Activated CD8-positive, alpha-beta memory T cell treated with anti-CD3 and anti-CD28 coated beads for 4 hours (primary cell): Measurements from ENCODE around the gene SLC4A1AP.

Experiments
- DNase-seq, 2 donors: peaks; one replicate each; pipeline ENCODE4 v3.0.0-alpha.2; 2020; ENCODE audit warnings: low read depth in 2 of 2

SLC4A1AP gene

GRCh38 chr2:27720004-27720551 is 56.4 kb downstream of the SLC4A1AP start:
- peak; percentile 13 to 32 for DNase-seq

GRCh38 chr2:27721335-27721734 is 57.6 kb downstream of the SLC4A1AP start:
- no peak for DNase-seq

GRCh38 chr2:27721884-27722485 is 58.3 kb downstream of the SLC4A1AP start:
- no peak for DNase-seq

GRCh38 chr2:27723372-27724144 is 59.9 kb downstream of the SLC4A1AP start:
- DNase-seq = no peak

GRCh38 chr2:27724191-27724590 is 60.5 kb downstream of the SLC4A1AP start:
- no peak for DNase-seq

DNA sequence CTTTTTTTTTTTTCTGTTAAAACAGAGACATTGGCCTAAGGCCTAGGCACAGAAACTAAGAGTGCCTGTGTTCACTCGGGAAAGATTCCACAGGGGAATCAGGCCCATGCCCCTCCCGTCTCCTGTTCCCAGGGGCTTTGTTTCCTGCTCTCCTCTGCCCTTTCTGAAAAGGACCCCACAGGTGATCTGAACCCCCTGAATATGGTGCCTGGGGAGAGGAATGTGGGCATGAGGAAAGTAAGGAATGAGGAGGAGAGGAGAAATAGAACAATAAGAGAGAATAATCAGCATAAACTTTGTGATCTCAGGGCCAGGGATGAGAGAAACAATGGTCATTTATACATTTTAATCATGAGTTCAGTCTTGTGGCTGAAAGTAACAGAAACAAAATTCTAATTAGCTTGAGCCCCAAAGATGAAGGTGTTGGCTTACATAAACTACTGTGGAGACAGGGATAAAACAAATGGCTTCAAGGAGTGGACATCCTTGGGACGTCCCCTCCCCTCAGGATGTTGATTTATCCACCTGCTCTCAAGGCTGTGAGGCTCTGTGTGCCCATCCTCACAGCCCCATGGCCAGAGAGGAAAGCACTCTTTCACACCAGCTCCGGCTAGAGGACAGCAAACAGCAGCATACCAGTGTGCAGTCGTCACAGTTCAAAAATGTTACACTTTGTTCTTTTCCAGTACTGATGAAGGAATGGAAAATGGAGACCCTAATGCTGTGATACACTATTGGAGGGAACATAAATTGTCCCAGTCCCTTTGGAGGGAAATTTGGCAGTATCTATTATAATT is 61.4 kb downstream of the SLC4A1AP start:
- no peak for DNase-seq

DNA sequence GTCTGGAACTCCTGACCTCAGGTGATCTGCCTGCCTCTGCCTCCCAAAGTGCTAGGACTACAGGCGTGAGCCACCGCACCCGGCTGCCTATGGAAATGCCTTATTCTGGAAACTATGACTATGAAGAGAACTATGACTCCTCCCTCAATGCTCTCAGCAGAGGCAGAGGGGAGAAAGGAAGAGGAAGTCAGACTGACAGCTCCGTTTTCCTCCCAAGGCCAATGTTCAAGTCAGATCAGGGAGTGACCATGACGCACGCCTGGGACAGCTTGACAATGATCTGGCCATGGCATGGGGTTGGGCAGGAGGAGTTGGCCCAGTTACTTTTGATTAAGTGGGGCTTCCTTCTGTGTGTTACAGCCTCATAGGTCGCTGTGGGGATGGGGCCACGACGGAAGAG is 63.6 kb downstream of the SLC4A1AP start:
- no peak for DNase-seq

DNA sequence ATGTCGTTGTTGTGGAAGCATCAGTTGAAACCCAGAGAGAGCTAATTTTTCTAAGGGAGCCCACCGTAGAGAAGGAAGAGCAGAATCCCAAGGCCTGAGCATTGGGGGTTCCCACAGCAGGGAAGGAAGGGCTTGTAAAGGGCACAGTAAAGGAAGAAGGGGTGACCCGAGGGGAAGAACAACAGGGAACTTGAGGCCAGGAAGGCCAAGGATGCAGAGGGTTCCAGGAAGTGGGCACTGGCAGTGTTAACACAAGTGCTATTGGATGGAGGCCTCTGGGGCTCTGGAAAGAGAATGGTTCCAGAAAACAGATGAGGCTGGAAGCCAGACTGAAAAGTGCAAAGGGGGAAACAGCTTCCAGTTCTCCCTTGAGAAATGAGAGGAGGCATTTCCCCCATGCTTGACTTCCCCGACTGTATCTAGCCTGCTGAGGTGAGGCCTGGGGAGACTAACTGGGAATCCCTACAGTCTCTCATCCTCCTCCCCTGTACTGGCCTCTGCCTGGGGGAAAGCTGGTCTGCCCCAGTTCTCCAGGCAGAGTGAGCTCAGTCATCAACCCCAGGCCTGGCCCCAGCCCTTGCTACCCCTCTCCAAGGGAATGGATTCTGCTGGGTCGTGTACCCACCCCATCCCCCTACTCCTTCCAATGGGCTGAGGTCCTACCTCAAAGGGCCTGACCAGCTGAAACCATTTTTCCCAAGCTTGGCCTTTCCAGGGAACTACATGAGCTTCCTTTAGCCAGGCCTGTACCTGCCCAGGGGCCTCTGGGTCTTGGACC is 64.6 kb downstream of the SLC4A1AP start:
- no peak for DNase-seq

GRCh38 chr2:27729198-27729597 is 65.5 kb downstream of the SLC4A1AP start:
- no peak for DNase-seq

DNA sequence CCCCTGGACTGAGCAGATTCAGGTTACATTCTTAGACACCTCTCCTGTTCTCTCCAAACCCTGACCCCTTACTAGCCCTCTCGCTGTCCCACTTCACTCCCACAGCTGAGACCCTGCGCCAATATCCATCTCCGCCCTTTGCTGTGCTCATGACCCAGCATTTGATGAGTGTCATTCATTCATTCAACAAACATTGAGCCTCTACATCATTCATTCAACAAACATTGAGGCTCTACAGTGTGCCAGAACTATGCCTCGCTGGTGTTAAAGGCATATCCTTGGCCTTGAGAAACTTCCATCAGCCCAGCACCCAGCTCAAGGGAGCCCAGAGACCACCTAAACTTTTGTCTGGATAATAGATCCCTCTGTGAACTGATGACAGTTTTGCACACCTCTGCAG is 65.9 kb downstream of the SLC4A1AP start:
- DNase-seq = no peak

DNA sequence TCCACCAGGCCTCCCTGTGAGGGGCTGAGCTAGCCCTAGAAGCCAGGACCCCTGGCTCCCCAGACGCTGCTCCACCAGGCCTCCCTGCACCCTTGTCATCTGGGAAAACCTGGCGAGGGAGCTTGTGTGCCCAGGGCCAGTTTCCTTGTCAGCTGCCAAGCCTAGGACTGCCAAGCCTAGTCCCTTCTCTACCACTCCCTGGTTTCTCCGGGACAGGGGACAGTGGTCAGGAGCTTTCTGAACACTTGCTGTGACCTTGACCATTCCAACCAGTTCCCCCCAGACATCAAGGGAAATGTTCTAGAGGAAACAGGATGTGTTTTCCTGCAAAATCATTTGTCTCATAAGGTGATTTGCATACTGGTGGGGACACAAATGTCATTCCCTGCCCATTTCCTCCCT is 66.6 kb downstream of the SLC4A1AP start:
- no peak for DNase-seq

GRCh38 chr2:27730980-27731691 is 67.4 kb downstream of the SLC4A1AP start:
- DNase-seq = no peak

DNA sequence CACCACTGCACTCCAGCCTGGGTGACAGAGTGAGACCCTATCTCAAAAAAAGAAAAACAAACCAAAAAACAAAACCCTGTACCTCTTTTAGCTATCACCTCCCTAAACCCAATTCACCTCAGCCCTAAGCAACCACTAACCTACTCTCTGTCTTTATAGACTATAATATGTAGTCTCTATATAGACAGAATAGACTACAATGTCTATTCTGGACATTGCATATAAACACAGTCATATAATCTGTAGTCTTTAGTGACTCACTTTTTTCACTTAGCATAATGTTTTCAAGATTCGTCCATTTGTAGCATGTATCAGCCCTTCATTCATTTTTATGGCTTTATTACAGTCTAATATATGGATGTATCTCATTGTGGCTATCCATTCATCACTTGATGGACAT is 70.6 kb downstream of the SLC4A1AP start:
- DNase-seq = no peak

DNA sequence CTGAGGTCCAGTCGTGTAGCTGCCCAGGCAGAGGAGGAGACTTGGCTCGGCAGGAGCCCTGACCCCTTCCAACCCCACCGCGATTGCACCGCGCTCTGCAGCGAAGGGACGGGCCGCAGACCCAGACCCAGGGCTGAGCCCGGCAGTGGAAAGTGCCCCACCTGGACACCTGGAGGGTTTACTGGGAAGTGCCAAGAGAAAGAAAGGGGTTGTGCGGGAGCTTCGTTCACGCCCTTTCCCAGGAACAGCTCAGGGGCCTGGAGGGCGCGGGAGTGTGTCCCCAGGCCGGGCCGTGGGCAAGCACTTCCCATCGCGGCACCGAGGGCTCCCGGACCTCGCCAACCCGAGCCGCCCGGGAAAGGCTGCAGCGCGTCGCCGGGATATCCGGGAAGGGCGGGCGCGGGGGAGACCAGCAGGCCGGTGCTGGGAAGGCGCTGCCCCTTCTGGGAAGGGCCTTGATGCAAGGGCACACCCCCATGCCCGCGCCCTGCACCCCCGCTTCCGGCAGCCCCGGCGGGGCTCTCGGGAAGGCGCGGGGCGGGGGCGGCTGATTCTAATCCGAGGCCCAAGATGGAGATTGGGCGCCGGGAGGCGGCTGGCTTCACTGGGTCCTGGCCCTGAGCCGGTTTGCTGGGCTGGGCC is 71.7 kb downstream of the SLC4A1AP start:
- DNase-seq = peak; percentile 35 to 45

DNA sequence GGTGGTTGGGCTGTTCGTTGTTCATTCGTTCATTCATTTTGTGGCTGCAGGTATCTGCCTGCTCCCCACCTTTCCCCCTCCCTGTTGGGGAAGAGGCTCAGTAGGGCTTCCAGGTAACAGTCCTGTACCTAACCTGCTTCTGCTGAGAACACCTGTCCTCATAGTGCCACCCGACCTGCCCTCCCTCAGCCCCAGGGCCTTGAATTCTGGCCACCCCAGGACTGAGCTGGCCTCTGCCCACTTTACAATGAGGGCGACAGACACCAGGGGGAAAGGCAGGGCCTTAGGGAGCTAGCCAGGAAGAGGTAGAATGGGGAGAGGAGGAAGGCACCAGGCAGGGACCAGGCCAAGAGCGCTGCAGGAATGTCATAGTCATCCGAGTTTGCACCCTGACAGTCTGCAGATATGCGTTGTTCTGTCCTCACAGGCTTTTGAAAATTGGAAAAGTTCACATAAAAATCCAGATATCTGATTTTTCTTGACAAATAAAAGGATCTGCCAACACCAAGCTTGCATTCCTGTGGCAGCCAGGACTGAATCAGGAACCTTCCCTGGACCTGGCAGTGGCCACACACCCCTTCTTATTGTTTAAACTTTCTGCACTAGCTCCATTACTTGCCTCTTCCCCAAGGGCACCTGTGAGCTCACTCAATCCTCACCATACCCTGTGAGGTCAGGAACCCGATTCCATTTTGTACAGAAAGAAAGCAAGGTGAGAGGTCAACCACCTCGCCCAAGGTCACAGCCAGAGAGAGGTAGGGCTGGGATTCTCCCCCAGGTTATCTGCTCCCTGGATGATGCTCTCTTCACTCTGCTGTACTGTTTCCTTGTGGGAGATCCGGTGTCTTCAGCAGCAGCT is 72.6 kb downstream of the SLC4A1AP start:
- no peak for DNase-seq

- DNase-seq = no peak
These were observed 73.2 kb downstream of the SLC4A1AP start for GRCh38 chr2:27736890-27737204.

GRCh38 chr2:27737676-27738348 is 74.1 kb downstream of the SLC4A1AP start:
- no peak for DNase-seq

DNA sequence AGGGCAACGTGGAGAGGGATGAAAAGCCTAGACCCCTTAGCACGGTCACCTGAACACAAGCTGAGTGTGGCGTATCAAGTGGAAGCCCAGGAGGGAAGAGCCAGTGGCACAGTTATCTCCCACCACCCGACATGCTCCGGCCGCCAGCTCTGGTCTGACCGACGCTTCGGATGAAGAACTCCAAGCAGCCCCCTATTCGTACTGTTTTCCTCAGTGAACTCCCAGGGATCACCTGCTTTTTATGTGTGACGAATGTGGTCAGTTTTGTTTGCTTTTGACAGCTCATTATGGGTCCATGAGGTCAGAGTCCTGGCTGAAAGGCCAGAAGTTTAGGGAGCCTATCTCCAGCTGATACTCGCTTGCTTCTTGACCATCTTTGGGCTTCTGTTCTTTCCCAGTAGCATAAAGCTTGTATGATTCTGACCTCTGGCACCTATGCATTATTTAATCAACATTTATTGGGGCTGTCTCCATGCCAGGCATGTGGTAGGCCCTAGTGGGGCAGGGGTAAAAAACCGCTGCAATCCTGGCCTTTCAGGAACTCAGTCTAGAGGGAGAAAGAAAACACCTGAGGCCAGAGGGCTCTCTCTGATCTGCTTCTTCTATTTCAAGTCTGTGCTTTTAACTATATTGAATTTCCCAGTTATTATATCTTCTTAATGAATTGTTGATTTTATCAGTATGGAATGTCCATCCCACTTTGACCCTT is 74.8 kb downstream of the SLC4A1AP start:
- no peak for DNase-seq

GRCh38 chr2:27739058-27739373 is 75.3 kb downstream of the SLC4A1AP start:
- no peak for DNase-seq
